Activated T-cell treated with anti-CD3 and anti-CD28 coated beads for 4 hours (primary cell): ENCODE measurements around the gene TSPAN19.
"Not testable (repeated sequence)": the region's sequence is repeated elsewhere in the genome, so short reads cannot be mapped to it uniquely, and the experiment has no call there.

Experiments used
- DNase-seq: peaks from one replicate; pipeline ENCODE4 v3.0.0-alpha.2; 2020

Gene TSPAN19

DNA sequence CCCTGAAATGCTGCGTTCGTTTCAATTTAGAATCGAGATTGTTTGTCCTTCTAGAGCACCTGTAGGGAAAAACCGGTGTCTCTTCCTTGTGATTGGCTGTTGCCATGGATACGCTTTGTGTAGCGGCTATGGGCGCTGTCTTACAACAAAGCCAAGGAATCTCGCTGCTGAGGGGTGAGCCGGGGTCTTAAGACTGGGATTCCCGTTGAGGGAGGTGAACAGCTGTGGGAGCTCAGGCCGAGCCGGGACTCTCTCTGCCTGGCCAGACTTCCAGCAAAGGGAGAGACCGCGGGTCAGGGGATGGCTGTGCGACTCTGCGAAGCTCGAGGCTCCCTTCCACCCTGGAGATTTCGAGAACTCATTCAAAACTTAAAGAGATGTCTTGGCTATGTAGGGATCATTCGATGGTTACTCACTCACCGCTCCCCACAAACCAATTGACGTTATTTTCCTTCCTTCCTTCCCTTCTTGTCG lies at the start of gene TSPAN19, which contains the start of gene LRRIQ1:
Gene TSPAN19 (minus strand): TSS at position 44 of the 474 bp plus-strand sequence. CDS start 6,331 bp downstream, outside the sequence.
Gene LRRIQ1 (plus strand): TSS at position 118 of the 474 bp plus-strand sequence. CDS start 1,826 bp downstream, outside the sequence.
- no peak for DNase-seq

DNA sequence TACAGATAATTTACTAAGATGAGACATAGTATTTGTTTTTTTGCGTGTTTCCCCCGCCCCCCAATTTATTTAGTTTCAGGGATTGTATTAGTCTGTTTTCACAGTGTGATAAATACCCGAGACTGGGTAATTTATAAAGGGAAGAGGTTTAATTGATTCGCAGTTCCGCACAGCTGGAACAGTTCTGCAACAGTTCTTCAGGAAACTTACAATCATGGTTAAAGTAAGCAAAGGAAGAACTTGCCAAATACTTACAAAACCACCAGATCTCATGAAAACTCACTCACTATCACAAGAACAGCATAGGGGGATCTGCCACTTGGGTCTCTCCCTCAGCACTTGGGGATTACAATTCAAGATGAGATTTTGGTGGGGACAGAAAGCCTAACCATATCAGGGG lies 49.0 kb upstream of the TSPAN19 start:
- no peak for DNase-seq

DNA sequence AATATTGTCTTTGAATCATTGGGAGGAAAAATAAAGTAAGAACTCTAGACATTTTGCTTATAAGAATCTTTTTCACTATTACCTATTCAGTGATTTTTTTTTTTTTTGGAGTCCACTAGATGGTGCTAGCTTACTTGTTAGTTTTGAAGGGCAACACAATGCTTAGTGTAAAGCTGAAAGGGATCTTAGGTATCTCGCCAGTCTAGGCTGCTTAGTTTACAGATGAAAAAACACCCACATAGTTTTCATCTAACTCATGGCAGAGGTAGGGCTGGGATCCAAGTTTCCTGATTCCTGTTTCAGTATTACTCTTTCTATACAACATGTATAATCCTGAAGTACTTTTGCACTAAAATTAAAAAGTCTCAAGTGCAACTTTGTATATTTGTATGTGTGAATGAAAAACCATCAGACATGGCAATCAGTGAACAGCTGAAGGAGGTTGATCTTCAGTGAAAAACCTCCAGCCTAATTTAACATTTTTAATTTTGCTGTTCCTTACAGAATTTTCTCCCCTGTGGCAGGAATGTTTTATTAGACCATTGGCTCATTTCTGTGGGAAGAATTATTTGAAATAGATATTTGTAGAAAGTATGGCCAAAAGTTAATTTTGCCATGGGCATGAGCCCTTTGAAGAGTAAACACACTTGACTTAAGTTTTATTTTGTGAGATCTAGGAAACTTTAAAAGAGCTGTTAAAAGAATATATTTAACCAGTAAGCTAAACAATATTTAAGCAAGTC lies 40.8 kb upstream of the TSPAN19 start:
- DNase-seq = no peak

DNA sequence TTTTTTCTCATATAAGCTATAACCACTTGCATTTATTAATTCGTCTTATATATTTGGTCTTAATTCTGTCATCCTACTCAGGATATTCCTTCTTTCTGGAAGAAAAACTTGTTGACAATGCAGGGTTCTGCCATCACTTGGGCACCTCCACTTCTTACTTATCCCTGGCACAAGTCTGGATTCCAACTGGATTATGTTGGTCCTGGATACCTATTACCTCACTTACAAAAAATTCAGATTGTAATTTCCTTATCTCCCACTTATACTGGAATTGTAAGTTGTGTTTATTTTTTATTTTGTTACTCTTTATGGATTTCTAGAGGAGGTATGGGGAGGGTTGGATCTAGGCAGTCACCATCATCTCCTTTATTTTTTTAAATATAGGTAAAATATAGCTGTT lies 36.7 kb upstream of the TSPAN19 start:
- DNase-seq = no peak

DNA sequence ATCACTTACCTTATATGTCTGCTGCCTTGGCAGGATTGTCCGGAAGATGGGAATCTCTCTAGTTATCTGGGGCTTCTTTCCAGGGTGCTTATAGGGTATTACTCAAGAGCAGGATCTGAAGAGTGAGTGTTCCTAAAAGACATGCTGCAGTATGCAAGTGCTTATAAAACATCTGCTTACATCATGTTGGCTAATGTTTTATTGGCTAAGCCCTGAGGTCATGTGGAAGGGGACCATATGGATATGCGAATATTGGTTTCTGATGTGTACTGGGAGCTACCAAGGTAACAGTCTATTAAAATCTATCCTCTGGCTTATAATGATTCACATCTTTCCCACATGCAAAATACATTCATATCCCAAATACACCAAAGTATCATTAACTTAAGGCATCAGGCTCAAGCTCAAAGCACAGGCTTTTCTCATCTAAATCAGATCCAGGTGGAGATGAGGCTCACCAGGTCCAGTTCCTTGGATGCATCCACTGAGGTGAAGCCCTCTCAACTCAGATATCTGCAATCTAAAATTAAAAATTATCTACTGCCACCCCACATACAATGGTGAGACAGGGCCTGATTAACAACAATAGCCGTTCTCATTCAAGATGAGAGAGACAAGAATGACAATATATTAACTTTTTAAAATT lies 29.9 kb upstream of the TSPAN19 start:
- no peak for DNase-seq

DNA sequence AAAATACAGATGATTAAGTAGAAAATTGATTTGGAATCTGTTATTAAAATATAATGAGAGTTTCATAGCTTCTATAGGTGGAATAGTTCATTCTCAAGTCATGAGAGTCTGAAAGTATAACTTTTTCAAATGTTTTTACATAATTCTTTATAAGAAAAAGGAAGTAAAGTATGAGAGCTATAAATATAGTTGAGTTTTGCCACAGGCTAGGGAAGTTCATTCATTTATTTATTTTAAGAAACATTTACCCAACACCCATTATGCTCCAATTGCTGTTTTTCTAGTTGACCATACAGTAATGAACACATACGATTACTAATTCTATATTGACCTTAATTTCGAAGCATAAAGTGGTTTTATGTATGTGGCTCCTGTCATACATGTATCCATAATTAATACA lies 24.8 kb upstream of the TSPAN19 start:
- DNase-seq = no peak

DNA sequence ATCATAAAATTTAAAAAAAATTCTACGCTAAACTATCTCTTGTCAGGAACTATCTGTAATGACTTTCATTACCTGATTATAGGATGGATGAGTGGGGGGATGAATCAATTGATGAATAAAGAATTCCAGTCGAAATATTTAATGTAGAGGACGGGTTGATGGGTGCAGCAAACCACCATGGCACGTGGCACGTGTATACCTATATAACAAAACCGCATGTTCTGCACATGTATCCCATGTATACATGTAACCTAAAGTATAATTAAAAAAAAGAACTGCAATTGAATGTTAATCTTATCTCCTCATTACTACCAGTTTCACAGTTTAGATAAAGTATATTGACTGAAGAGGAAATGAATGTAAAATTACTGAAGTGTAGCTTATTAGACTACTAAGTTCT lies 23.5 kb upstream of the TSPAN19 start:
- no peak for DNase-seq

DNA sequence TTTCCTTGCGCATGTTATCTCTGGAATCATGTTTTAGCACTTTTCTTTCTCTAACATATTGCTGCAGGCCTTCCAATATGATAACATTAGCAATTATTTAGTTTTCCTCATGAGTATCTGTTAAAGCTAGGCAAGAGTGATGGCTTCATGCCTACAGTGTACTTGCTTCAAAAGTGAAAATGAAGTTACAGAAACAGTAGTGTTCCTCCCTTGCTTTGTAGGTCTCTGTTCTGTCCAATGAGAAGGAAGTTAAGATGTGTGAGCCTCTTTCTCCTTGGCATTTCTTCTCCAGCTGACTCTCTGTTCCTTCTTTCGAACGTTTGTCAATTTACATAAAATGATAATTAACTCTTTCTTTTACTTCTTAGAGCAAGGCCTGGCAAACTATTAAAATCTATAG lies 22.3 kb upstream of the TSPAN19 start:
- no peak for DNase-seq

DNA sequence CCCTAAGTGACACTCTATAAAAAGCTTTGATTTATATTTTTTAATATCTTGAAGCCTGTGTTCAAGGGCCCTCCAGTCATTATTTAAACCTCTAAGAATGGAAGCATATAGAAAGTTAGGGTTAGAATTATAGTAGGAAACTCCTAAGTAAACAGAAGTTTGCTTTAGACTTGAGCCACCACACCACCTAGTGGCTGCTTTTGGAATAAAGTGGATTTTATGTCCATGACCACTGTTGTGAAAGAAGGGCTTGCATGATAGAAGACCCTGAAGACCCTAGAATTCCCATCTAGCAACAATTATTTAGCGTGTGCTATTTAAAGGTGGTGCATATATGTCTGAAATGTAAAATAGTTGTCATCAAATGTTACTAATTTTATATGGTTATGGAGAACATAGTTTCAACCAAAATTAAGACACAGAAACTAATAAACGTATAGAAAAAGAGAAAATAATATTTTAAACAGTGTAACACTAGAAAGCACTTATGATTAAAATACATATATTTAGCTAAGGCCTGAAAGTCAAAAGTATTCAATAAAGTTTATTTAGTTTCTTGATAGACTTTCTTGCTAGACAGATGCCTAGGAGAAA lies 21.4 kb upstream of the TSPAN19 start:
- no peak for DNase-seq

DNA sequence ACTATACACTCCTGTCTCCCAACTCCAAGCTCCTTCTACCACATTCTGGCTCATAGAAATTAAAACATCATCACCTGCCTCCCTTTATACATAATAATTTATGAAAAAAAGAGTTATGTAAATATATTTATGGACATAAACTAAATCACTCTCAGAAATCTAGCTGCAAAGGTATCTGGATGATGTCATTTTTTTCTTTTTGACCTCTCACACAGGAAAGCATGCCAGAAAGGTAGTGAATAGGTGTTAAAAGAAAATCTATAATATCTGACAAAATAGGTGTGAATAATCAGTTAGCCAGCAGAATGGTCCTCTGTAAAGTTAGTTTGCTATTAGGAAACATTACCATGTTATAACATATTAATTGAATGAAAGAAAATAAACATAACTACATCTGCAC lies 7.8 kb upstream of the TSPAN19 start:
- no peak for DNase-seq

DNA sequence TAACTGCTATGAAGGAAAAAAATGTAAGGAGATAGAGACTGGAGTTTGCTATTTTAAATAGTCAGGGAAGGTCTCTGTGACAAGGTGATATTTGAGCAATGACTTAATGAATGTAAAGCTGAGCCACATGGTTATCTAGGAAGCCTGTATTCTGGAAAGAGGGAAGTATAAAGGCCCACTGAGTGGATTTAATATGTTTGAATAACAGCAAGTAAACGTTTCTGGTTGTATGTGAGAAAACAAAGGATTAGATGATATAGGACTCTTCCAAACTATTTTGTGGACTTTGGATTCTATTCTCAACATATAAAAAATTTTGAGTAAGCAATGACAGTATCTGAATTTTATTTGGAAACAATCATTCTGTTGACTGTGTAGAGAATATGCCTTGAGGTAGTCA lies 5.3 kb upstream of the TSPAN19 start:
- no peak for DNase-seq

DNA sequence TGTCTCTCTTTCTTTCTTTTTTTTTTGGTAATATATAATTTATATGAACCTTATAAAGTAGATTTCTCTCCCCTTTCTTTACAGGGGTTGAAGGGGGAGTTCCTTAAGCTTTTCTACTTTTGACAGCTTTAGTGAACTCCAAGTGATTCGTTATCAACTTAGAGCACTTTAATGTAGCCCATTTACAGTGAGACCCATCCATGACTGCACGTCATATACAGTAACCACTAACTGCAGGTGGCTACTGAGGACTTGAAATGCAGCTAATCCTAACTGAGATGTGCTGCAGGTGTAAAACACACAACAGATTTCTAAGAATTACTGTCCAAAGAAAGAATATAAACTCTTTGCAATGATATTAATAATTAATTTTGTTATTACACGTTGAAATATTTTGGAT lies 656 bp upstream of the TSPAN19 start:
- no peak for DNase-seq

DNA sequence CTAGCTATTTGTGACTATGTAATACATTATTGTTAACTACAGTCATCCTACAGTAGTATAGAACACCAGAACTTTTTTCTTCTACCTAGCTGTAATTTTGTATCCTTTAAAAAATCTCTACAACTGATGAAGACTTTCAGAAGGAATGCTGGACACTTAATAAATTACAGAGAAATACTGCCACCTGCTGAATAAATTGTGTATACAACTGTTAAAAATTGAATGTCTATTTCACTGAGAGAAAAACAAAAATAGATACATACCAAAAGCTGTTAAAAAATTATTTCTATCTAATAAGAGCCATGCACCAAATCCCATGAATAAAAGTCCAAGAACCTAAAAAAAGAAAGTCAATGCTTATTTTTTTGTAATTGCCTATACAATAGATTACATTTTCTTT lies 6.6 kb downstream of the TSPAN19 start:
- DNase-seq = no peak

DNA sequence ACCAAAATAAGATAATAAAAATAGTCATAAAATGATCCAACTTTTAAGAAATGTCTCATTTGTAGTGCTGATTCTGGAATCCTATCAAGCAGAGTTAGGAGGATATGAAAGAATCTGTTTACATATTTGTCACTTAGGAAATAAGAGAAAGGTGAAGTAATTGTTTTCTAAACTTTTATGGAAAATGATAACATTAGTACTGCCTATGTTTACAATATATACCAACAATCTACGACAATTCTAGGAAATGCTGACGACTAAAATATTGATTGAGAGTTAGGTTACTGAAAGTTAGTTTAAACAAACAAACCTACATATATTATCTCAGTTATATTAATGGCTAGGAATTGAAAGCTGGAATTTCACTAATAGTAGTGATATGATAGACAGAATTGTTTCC lies 18.0 kb downstream of the TSPAN19 start:
- DNase-seq = no peak

DNA sequence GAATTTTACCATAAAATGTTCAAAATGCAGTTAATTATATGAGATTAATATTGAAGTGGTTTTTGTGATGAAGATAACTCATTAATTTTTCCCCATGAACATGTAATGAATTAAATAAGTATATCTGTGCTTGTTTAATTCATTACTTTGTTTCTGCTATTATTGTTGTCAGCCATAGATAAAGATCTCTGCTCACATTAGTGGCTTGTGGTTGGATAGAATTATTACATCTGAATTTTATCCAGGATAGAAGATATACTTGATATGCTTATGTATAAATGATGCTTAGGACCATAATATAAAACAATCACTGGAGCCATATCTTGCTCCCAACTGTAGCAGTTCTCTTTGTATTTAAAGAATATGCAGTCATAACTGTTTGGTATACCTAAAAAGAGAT lies 18.5 kb downstream of the TSPAN19 start:
- DNase-seq = no peak

DNA sequence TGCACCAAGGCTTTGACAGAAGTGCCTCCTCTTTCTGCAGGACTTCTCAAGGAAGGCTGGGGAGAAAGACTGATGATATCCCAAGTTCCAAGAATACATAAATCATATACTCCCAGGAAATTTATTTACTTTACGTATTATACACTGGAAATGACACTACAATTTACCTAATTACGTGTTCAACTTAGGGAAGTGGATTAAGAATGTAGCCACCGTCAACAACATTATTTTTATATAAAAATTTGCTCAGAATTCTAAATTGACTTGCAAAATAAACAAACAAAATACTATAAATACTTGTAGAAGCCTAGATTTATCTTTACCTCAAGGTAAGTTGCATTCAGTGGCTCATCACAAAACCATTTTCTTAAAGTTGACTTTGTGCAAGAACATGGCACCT lies 18.9 kb downstream of the TSPAN19 start:
- no peak for DNase-seq

DNA sequence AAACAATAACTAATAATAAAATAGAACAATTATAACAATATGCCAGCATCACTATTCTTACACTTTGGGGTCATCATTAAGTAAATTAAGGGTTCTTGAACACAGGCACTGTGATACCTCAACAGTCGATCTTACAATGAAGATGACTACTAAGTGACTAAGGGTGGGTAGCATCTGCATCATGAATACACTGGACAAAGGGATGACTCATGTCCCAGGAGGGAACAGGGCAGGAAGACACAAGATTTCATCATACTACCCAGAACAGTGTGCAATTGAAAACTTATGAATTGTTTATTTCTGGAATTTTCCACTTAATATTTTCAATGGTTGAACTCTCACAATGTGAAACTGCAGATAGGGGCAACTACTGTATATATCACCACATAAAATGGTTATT lies 19.7 kb downstream of the TSPAN19 start:
- no peak for DNase-seq

DNA sequence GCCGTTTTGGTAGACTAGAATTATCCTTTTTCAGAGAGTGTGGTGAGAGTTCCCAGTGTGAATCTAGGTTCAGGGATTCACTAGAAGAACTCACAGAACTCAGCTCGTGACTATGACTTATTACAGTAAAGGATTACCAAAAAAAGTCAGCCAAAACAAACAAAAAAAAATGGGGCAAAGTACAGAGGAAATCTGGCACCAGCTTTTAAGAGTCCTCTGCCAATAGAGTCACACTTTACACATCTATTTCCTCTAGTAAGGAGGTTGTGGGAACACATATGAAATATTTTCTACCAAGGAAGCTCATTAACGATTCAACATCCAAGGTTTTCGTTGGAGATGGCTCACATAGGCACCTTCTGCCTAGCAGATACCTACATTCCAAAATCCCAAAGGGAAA lies 28.2 kb downstream of the TSPAN19 start:
- DNase-seq = no peak

DNA sequence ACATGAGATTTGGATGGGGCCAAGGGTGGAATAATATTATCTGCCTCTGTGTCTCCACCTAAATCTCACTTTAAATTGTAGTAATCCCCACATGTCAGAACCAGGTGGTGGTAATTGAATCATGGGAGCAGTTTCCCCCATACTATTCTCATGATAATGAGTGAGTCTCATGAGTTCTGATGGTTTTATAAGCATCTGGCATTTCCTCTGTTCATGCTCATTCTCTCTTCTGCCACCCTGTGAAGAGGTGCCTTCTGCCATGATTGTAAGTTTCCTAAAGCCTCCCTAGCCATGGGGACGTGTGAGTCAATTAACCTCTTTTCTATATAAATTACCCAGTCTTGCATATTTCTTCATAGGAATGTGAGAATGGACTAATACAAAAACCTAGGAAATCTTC lies 29.9 kb downstream of the TSPAN19 start:
- DNase-seq = no peak

DNA sequence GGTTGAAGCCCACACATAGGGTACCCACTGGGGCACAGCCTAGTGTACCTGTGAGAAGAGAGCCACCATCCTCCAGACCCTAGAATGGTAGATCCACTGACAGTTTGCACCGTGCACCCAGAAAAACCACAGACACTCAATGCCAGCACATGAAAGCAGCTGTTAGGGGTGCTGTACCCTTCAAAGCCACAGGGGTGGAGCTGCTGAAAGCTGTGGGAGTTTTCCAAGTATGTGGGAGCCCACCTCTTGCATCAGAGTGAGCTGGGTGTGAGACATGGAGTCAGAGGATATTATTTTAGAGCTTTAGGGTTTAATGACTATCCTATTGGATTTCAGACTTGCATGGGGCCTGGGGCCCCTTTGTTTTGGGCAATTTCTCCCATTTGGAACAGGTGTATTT lies 30.5 kb downstream of the TSPAN19 start:
- DNase-seq = no peak

DNA sequence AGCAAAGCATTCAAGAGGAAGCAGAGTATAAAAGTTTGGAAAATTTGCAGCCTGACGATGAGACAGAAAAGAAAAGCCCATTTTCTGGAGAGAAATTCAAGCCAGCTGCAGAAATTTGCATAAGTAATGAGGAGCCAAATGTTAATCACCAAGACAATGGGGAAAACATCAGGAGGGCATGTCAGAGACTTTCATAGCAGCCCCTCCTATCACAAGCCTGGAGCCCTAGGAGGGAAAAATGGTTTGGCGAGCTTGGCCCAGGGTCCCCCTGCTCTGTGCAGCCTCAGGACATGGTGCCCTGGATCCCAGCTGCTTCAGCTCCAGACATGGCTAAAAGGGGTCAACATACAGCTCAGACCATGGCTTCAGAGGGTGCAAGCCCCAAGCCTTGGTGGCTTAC lies 31.0 kb downstream of the TSPAN19 start:
- DNase-seq = not testable (repeated sequence)

DNA sequence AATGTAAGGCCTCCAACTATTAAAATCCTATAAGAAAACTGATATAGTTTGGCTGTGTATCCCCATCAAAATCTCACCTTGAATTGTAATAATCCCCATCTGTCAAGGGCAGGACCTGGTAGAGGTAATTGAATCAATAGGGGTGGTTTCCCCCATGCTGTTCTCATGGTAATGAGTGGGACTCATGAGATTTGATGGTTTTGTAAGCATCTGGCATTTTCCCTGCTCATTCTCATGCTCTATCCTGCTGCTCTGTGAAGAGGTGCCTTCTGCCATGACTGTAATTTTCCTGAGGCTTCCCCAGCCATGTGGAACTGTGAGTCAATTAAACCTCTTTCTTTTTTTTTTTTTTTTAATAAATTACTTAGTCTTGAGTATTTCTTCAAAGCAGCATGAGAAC lies 31.9 kb downstream of the TSPAN19 start:
- no peak for DNase-seq

DNA sequence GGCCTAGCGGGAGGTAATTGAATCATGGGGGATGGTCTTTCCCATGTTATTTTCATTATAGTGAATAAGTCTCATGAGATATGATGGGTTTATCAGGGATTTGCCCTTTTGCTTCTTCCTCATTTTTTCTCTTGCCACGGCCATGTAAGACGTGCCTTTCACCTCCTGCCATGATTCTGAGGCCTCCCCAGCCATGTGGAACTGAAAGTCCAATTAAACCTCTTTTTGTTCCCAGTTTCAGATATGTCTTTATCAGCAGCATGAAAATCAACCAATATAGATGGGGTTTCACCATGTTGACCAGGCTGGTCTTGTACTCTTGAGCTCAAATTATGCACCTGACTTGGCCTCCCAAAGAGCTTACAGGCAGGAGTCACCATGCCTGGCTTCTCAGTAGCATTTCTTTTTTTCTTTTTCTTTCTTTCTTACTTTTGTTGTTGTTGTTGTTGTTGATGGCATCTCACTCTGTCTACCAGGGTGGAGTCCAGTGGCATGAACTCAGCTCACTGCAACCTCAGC lies 33.2 kb downstream of the TSPAN19 start:
- no peak for DNase-seq

DNA sequence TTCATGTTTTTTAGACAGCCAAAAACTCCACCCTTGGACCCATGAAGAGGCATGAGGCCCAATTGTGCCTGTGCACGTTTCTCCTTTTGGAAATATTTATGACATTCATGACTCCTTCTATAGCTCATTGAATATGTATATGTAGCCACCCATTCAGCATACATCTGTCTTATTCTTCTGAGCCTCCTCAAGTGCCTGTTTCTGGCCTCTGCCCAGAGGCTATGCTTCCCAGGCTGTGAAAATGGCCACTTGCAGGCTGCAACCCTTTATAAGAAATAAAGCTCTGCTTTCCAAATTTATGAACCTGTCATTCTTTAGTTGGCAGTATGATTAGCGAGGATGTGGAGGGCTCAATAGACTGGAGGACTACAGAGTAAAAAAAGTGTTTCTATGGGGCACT lies 35.3 kb downstream of the TSPAN19 start:
- DNase-seq = no peak
